Germinal center (tissue), 1 donor: Measurements from ENCODE around the gene BPIFB2.
"Not testable (repeated sequence)": the region's sequence is repeated elsewhere in the genome, so short reads cannot be mapped to it uniquely, and the experiment has no call there.

Experiments used
- DNase-seq: peaks from one replicate; pipeline ENCODE4 v3.0.0; 2012; ENCODE audit warnings: mixed read lengths, low spot score

The BPIFB2 gene

GRCh38 chr20:33042983-33043730, 35.7 kb downstream of the BPIFB2 start:
- no peak for DNase-seq

GRCh38 chr20:33043731-33044181, 36.3 kb downstream of the BPIFB2 start:
- DNase-seq: no peak

GRCh38 chr20:33045129-33045721, 37.7 kb downstream of the BPIFB2 start:
- DNase-seq: not testable (repeated sequence)

GRCh38 chr20:33046412-33046811, 38.9 kb downstream of the BPIFB2 start:
- DNase-seq: no peak

GRCh38 chr20:33051333-33051732, 43.8 kb downstream of the BPIFB2 start:
- no peak for DNase-seq

- DNase-seq: no peak
Observed at GRCh38 chr20:33053291-33054106, 46.0 kb downstream of the BPIFB2 start, which contains the start of gene BPIFB3. TSS of gene BPIFB3 (plus strand) at chr20:33053903. CDS start at chr20:33055436, 1,533 bp downstream.

GRCh38 chr20:33054381-33054780, 46.9 kb downstream of the BPIFB2 start:
- no peak for DNase-seq

- DNase-seq: no peak
Observed at GRCh38 chr20:33054791-33055190, 47.3 kb downstream of the BPIFB2 start.

GRCh38 chr20:33059136-33059535, 51.6 kb downstream of the BPIFB2 start:
- no peak for DNase-seq

GRCh38 chr20:33059741-33060390, 52.4 kb downstream of the BPIFB2 start:
- DNase-seq: no peak

- no peak for DNase-seq
Observed at GRCh38 chr20:33061658-33062028, 54.1 kb downstream of the BPIFB2 start.

- DNase-seq: no peak
Observed at GRCh38 chr20:33062105-33062824, 54.8 kb downstream of the BPIFB2 start.

- no peak for DNase-seq
Observed at GRCh38 chr20:33062825-33063149, 55.3 kb downstream of the BPIFB2 start.

GRCh38 chr20:33063271-33063670, 55.8 kb downstream of the BPIFB2 start:
- no peak for DNase-seq

- DNase-seq: no peak
Observed at GRCh38 chr20:33064572-33065287, 57.2 kb downstream of the BPIFB2 start.

- no peak for DNase-seq
Observed at GRCh38 chr20:33065785-33066184, 58.3 kb downstream of the BPIFB2 start.

GRCh38 chr20:33067806-33068205, 60.3 kb downstream of the BPIFB2 start:
- DNase-seq: no peak

GRCh38 chr20:33068251-33068939, 60.9 kb downstream of the BPIFB2 start:
- no peak for DNase-seq

- no peak for DNase-seq
Observed at GRCh38 chr20:33069673-33070072, 62.2 kb downstream of the BPIFB2 start.
